ENCODE results near the gene ZNF792.

- TF ChIP-seq POLR2A (IDR thresholded peaks at IDR 0.05; ENCODE audit: low read length) (no peak), GATA1 (IDR thresholded peaks at IDR 0.05; ENCODE audit: low read depth, low read length) (no peak)
Observed at GRCh38 chr19:34962687-34963572, 1.1 kb downstream of the ZNF792 start.
